OCI-LY1 (cell line): ENCODE data around the gene CLK3.

Experiments
- H2AFZ ChIP-seq: fragments of 200-600 bp; sonication (generic), shearing (Covaris generic); 2 replicates; pipeline ENCODE4 v1.6.0; 2014; ENCODE audit warnings: antibody characterized with exemption, mild to moderate bottlenecking, low read length
- H3F3A ChIP-seq: fragments of 200-600 bp; sonication (generic), shearing (Covaris generic); 2 replicates; pipeline ENCODE4 v1.6.0; 2014; ENCODE audit warnings: mild to moderate bottlenecking, antibody characterized with exemption, low read length, moderate library complexity; ENCODE audit not compliant: insufficient read depth
- H3K27ac ChIP-seq: fragments of 200-600 bp; sonication (generic); 2 replicates; pipeline ENCODE4 v1.5.1; 2014; ENCODE audit warnings: low read length, mixed run types, mild to moderate bottlenecking, low read depth; ENCODE audit not compliant: poor library complexity, severe bottlenecking
- H3K27me3 ChIP-seq: fragments of 200-600 bp; sonication (generic); 2 replicates; pipeline ENCODE4 v1.6.0; 2014; ENCODE audit warnings: antibody characterized with exemption, mild to moderate bottlenecking, low read length, moderate library complexity; ENCODE audit not compliant: insufficient read depth
- H3K36me3 ChIP-seq: fragments of 200-600 bp; sonication (generic); 2 replicates; pipeline ENCODE4 v1.6.1; 2014; ENCODE audit warnings: mild to moderate bottlenecking, antibody characterized with exemption, low read length, moderate library complexity, mixed read lengths; ENCODE audit not compliant: insufficient read depth
- H3K4me1 ChIP-seq: fragments of 200-600 bp; sonication (generic); 2 replicates; pipeline ENCODE4 v1.5.1; 2014; ENCODE audit warnings: mild to moderate bottlenecking, low read length, moderate library complexity; ENCODE audit not compliant: insufficient read depth, severe bottlenecking
- H3K4me2 ChIP-seq: fragments of 200-600 bp; sonication (generic), shearing (Covaris generic); 2 replicates; pipeline ENCODE4 v1.6.1; 2014; ENCODE audit warnings: low read length
- H3K4me3 ChIP-seq: fragments of 200-600 bp; sonication (generic); 2 replicates; pipeline ENCODE4 v1.5.1; 2014; ENCODE audit warnings: low read length, low read depth, mild to moderate bottlenecking, mixed read lengths; ENCODE audit not compliant: poor library complexity, severe bottlenecking
- H3K79me2 ChIP-seq: fragments of 200-600 bp; shearing (Covaris generic); 2 replicates; pipeline ENCODE4 v1.6.1; 2016; ENCODE audit warnings: mixed run types, low read length, mixed read lengths; ENCODE audit not compliant: insufficient read depth
- H3K9ac ChIP-seq: fragments of 200-600 bp; sonication (generic), shearing (Covaris generic); 2 replicates; pipeline ENCODE4 v1.6.1; 2014; ENCODE audit warnings: mild to moderate bottlenecking, low read length, mixed read lengths
- H3K9me2 ChIP-seq: fragments of 200-600 bp; sonication (generic), shearing (Covaris generic); 2 replicates; pipeline ENCODE4 v1.6.1; 2014; ENCODE audit warnings: low read depth, mild to moderate bottlenecking, low read length, mixed read lengths
- H3K9me3 ChIP-seq: fragments of 200-600 bp; shearing (Covaris generic); 2 replicates; pipeline ENCODE4 v1.6.1; 2014; ENCODE audit warnings: low read length, mixed read lengths
- H4K20me1 ChIP-seq: fragments of 200-600 bp; sonication (generic), shearing (Covaris generic); 2 replicates; pipeline ENCODE4 v1.6.0; 2016; ENCODE audit warnings: mild to moderate bottlenecking, low read length; ENCODE audit not compliant: insufficient read depth
- EZH2 ChIP-seq: fragments of 200-600 bp; sonication (generic), shearing (Covaris generic); IDR thresholded peaks from 2 replicates; pipeline ENCODE4 v1.8.0; 2017; ENCODE audit warnings: borderline replicate concordance, mixed run types, mild to moderate bottlenecking, antibody characterized with exemption, low read length, moderate library complexity, mixed read lengths
- TF ChIP-seq, protein P1 (sequence below): fragments of 200-600 bp; sonication (generic), shearing (Covaris generic); IDR thresholded peaks from 2 replicates; pipeline ENCODE4 v1.5.1; 2017; ENCODE audit warnings: mild to moderate bottlenecking, antibody characterized with exemption, low read length, moderate library complexity, mixed read lengths

The CLK3 gene

DNA sequence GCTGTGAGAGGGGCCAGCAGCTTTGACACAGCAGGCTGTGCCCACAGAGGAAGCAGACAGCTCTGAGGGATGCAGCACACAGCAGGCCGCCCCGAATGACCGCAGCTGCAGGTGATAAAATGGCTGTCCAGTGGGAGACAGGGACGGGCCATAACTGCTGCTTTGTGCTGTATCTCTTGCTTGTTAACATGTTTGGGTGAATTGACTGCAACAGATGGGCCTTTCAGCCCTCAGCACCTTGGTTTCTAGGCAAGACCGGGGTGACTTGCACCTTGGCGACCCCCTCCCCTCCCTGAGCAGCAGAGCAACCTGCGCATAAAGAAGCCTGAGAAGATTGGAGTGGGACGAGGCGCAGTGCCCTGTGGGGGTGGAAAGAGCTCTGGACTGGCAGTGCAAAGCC is 36.6 kb upstream of the CLK3 start:
- Histone ChIP-seq H3K4me2 (no peak overlapping the region), H3F3A (no peaks in the 10 kb centered on the region), H3K36me3 (no peaks in the 10 kb centered on the region), H3K4me1 (no peaks in the 10 kb centered on the region), H4K20me1 (no peaks in the 10 kb centered on the region), H3K4me3 (no peak overlapping the region), H3K27me3 (no peaks in the 10 kb centered on the region), H3K79me2 (no peaks in the 10 kb centered on the region), H2AFZ (no peak overlapping the region), H3K9me3 (no peaks in the 10 kb centered on the region), H3K9me2 (no peaks in the 10 kb centered on the region), H3K27ac (no peak overlapping the region), H3K9ac (no peak overlapping the region)
- TF ChIP-seq, protein P1, sequence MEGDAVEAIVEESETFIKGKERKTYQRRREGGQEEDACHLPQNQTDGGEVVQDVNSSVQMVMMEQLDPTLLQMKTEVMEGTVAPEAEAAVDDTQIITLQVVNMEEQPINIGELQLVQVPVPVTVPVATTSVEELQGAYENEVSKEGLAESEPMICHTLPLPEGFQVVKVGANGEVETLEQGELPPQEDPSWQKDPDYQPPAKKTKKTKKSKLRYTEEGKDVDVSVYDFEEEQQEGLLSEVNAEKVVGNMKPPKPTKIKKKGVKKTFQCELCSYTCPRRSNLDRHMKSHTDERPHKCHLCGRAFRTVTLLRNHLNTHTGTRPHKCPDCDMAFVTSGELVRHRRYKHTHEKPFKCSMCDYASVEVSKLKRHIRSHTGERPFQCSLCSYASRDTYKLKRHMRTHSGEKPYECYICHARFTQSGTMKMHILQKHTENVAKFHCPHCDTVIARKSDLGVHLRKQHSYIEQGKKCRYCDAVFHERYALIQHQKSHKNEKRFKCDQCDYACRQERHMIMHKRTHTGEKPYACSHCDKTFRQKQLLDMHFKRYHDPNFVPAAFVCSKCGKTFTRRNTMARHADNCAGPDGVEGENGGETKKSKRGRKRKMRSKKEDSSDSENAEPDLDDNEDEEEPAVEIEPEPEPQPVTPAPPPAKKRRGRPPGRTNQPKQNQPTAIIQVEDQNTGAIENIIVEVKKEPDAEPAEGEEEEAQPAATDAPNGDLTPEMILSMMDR = no peak
- TF ChIP-seq EZH2 = no peak

DNA sequence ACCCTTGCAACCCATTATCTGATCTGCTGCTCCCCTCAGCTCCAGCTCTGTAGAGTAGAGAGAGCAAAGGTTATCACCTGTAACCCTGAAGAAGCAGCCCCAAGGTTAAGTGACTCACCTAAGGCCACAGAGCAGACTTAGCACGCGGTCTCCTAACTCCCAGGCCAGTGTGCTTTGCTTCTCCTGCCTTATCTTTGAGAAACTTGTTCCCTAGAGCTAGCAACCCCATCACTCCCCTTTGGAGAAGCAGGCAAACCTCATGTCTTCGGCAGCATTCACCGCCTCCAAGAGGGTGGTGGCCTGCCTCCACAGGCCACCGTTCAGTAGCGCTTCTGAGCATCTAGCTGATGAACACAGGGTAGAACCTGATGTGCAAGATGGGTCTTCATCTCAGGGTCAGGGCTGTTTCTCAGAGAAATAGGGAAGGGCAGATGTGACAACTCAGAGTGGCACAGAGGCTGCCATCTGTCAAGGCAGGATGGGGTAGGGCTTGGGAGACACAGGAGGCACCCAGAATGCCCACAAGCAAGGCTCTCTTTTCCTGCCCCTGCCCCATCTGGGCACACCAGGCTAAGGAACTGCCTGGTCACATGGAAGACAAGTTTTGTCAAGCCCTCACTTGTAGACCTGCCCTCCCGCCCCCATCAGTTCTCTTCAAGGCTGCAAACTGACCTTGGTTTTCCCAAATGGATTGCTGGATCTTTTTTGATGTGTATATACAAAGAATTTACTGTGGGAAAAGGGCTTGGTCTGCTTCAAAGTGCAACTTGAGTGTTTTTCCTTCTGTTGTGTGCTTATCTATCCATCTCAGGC is 34.9 kb upstream of the CLK3 start:
- no peaks in the 10 kb centered on the region for H3K9me3 ChIP-seq
- H2AFZ ChIP-seq = no peak overlapping the region
- no peaks in the 10 kb centered on the region for H3K4me1 ChIP-seq
- TF ChIP-seq EZH2 = no peak
- TF ChIP-seq, protein P1 = no peak
- H3K36me3 ChIP-seq = no peaks in the 10 kb centered on the region
- H3K4me3 ChIP-seq = no peak overlapping the region
- H4K20me1 ChIP-seq = no peaks in the 10 kb centered on the region
- no peak overlapping the region for H3K9ac ChIP-seq
- no peak overlapping the region for H3K27ac ChIP-seq
- H3K27me3 ChIP-seq = no peaks in the 10 kb centered on the region
- no peaks in the 10 kb centered on the region for H3K79me2 ChIP-seq
- no peaks in the 10 kb centered on the region for H3F3A ChIP-seq
- H3K9me2 ChIP-seq = no peaks in the 10 kb centered on the region
- no peak overlapping the region for H3K4me2 ChIP-seq

DNA sequence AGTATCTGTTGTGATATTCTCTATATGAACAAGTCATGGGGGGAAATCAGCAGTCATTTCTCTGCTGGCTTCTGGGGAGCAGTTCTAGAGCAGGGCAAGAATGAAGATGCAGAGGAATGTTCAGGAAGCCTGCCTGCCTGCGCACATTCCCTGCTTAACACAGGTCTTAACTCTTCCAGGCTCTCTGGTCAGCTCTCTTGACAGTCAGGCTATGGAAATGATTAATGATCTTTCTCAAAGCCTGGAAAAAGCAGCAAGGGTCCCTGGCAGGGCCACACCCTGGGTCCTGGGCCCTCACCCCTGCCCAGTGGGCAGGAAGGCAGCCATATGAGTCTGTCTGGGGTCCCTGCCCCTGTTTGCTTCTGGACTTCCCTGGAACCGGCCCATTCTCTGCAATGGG is 31.4 kb upstream of the CLK3 start:
- Histone ChIP-seq H3K79me2 (no peaks in the 10 kb centered on the region), H3K4me3 (no peak overlapping the region), H3K27me3 (no peaks in the 10 kb centered on the region), H3K9me3 (no peaks in the 10 kb centered on the region), H3K9me2 (no peaks in the 10 kb centered on the region), H3K4me2 (no peak overlapping the region), H2AFZ (no peak overlapping the region), H3K9ac (no peak overlapping the region), H4K20me1 (no peaks in the 10 kb centered on the region), H3F3A (no peaks in the 10 kb centered on the region), H3K36me3 (no peaks in the 10 kb centered on the region), H3K27ac (no peak overlapping the region), H3K4me1 (no peaks in the 10 kb centered on the region)
- TF ChIP-seq, protein P1 = no peak
- no peak for TF ChIP-seq EZH2
